NCI-H345 treated with DMSO at 0.1 percent for 48 hours (cell line): ENCODE data around the gene KCNF1.

Experiments
- DNase-seq: peaks from one replicate; lab custom pipeline; 2025; ENCODE audit not compliant: unreplicated experiment; lab: John Stamatoyannopoulos, UW

Gene KCNF1

GRCh38 chr2:10918661-10919409 lies 7.1 kb downstream of the KCNF1 start:
- DNase-seq: no peak

GRCh38 chr2:10919410-10919770 lies 7.7 kb downstream of the KCNF1 start:
- no peak for DNase-seq

GRCh38 chr2:10919771-10920621 lies 8.3 kb downstream of the KCNF1 start:
- DNase-seq: peak; percentile 88

DNA sequence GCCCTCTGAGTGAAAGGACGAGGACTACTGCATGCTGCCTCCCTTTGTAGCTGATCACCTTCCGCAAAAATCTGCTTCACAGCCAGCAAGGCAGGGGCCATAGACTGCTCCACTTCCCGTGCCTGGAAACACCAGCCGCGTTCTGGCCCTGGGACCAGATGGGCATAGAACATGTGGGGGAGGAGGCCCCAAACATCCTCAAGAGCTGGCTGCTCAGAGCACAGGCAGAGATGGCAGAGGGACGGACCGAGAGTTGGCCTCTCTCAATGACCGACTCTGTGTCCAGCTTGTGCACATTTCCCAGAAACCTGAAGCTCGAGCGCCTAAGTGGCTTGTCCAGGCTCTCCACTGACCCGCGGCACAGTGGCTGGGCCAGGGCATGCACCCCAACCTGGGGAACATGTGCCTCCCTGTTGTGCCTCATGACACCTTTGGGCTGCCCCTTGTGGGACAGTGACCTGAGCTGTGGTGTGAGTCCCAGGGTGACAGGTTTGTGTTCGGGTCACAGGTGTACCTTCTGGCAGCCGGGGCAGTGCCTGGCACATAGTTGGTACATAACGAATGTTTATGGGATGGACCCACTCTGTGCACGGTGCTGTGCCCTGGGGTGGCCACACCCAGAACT lies 9.1 kb downstream of the KCNF1 start:
- no peak for DNase-seq

DNA sequence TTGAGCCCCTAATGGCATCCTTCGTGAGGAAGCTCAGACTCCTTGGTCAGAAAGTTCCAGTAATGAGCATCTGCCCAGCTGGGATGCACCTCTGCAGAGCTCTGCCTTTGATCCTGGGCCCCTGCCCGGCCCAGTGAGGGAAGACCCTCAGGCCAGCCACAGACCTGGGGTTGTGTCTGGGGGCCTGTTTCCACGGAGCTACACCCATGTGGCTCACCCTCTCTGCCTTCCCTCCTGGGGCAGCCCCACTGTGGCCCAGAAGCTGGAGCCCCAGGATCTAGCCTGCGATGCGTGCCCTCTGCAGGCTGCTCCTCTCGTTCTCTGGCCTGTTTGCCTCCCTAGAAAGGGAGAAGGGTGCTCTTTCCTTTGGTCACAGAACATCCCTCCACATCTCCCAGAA lies 9.8 kb downstream of the KCNF1 start:
- DNase-seq: no peak

GRCh38 chr2:10922307-10923007 lies 10.7 kb downstream of the KCNF1 start:
- no peak for DNase-seq

DNA sequence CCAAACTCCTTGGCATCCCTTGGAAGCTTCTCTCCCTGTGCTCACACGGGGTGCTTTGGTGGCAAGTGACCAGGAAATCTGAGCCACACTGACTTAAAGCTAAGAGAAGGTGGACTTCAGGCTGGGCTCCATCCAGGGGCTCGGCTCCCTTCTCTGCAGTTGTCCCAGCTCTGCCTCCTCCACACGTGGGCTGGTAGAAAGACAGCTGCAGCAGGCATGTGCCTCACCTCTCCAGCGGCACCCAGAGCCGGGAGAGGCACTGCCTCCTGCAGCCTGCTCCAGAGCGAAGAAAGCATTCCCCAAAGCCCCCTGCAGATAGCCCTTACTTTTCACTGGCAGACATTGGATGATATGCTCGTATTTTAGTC lies 11.3 kb downstream of the KCNF1 start:
- no peak for DNase-seq

GRCh38 chr2:10923965-10924364 lies 12.2 kb downstream of the KCNF1 start:
- DNase-seq: no peak

- DNase-seq: no peak
These were observed 12.7 kb downstream of the KCNF1 start for GRCh38 chr2:10924441-10924840.

DNA sequence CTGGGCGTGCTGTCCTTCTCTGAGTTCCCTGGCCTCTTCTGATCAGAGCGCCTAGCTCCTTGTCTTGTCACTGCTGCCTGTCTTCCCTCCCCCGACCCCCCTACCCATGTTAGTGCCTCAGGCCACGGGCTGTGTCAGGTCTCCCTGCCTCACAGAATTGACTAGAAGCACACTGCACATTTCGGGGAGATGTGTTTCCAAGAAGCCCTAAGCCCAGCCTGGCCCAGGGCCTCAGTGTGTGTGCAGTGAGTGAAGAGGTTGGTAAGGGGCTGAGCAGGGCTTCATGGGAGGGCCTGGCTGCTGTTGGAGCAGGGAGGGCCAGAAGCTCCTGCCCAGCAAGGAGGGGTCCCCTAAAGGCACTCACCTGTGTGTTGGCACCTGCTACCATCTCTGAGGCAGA lies 13.1 kb downstream of the KCNF1 start:
- DNase-seq: no peak

DNA sequence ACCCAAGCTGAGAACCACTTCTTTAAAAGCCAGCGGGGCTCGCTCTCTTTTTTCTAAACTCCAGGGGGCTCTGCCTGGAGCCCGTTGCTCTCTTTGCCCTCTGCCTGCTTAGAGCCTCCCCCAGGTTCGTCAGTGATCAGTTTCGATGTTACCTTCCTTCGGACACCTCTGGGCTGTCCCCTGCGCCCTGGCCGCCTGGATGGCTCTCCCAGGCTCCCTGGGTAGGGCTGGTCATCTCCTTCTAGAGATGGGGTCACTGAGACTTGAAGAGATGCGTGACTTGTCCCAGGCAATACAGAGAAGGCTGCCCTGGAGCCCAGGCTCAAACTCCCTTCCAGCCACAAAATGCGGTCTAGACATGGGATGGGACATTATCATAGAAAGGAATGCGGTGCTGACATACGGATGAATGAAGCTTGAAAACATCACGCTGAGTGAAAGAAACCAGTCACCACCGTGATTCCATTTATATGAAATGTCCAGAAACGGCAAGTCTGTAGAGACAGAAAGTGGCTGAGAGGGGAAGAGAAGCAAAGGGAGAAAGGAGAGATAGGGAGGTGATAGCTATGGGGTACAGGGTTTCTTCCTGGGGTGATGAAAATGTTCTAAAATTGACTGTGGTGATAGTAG lies 14.6 kb downstream of the KCNF1 start:
- DNase-seq: no peak

DNA sequence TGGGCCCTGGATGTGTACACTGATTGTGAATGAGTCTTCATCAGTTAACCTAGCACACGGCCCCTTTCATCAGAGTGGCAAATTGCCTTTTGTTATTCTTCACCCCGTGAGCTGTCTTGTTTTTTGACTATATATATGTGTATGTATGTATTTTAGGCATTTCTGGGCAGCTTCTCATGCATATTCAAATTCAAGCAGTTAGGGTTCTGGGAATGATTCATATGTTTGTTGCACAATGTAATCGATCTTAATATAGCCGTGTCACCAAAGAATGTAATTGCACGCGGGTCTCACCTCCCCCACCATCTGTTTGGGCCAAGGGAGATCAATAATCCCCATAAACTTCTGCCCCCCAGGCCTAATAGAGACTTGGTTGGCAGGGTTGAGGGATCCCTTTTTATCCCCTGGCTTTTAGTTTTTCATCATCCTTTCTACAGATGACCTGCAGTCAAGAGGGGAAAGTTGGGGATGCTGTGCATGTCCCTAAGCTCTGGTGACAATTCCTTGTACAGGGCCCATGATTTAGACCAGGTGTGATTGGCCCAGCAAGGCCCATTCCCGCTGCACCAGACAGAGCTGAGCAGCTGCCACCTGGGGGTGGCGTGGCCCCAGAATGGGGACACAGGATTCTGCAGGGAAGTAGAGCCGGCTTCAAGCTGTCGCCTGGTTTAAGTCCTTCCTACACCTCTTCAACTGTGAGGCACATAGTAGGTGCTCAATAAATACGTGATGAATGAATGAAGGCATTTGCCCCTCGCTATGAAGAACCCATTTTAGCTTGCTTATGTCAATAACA lies 19.2 kb downstream of the KCNF1 start:
- no peak for DNase-seq

- no peak for DNase-seq
These were observed 20.0 kb downstream of the KCNF1 start for GRCh38 chr2:10931710-10932255.

- DNase-seq: peak; percentile 55
These were observed 20.8 kb downstream of the KCNF1 start for GRCh38 chr2:10932345-10933151.

DNA sequence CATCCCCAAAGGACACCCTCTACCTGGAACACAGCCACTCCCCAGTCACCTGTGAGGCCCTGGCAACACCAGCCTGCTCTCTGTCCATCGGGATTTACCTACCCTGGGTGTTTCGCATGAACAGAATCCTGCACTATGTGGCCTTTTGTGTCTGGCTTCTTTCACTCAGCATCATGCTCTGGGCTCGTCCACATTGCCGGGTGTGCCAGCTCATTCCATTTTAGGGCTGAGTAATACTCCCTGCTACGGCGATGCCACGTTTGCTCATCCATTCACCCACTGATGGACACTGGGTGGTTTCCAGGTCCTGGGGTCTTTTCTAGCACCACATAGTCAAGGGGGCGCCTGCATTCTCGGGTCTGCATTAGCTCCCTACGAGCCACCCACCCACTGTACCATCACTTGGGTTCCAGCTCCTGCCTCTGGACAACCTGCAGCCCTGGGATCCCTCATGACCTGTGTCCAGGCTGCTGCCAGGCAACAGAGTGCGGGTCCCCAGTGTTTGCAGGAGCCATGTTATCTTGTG lies 22.0 kb downstream of the KCNF1 start:
- no peak for DNase-seq

- DNase-seq: no peak
These were observed 22.7 kb downstream of the KCNF1 start for GRCh38 chr2:10934308-10934978.

DNA sequence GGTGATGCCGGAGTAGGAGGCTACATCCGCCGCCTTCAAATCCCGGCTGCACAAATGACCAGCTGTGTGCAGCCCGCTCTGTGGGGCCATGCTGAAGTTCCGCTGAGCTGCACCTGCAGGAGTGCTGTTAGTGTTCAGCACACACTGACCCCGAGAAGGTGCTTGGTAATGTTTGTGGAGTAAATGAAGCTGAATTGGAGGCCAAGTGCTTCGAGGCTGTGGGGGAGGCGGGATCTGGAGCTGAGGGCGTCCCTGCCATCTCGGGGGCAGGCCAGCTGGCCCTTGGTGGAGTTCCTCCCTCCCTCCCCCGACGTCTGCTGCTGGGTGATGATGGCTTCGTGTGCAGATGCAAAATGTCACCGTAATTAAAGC lies 23.2 kb downstream of the KCNF1 start:
- DNase-seq: no peak

- DNase-seq: no peak
These were observed 23.7 kb downstream of the KCNF1 start for GRCh38 chr2:10935366-10935918.
